Fibroblast of lung (primary cell): ENCODE data around the gene SBSN. TPM values are rescaled to one million over a fixed set of nuclear protein-coding genes. Genes with fewer than 3 reads are reported as not detected.

Source experiments
- DNase-seq, 2 donors: peaks; one replicate each; pipeline versions ENCODE4 v3.0.0 to v3.0.0-alpha.2; 2010; ENCODE audit warnings: low read depth in 2 of 2
- H2AFZ ChIP-seq: 2 replicates; pipeline ENCODE4 v1.5.1; 2012; ENCODE audit warnings: low read length, control low read depth, inconsistent platforms
- H3K27ac ChIP-seq: 2 replicates; pipeline ENCODE4 v1.5.1; 2011; ENCODE audit warnings: low read length, control low read depth; ENCODE audit not compliant: insufficient read depth
- H3K27me3 ChIP-seq: 2 replicates; pipeline ENCODE4 v1.5.1; 2011; ENCODE audit warnings: mild to moderate bottlenecking, low read length; ENCODE audit not compliant: control insufficient read depth, insufficient read depth
- H3K36me3 ChIP-seq: 2 replicates; pipeline ENCODE4 v1.5.1; 2011; ENCODE audit warnings: low read length; ENCODE audit not compliant: control insufficient read depth, insufficient read depth
- H3K4me1 ChIP-seq: 2 replicates; pipeline ENCODE4 v1.5.1; 2011; ENCODE audit warnings: low read length; ENCODE audit not compliant: control insufficient read depth, insufficient read depth; ENCODE audit errors: extremely low read depth
- H3K4me2 ChIP-seq: 2 replicates; pipeline ENCODE4 v1.5.1; 2011; ENCODE audit warnings: low read length, control low read depth; ENCODE audit not compliant: insufficient read depth; ENCODE audit errors: extremely low read depth
- H3K4me3 ChIP-seq, 4 experiments: fragments of 200-600 bp in 1 of 4; sonication (generic) in 1 of 4; replicated peaks in 1 of 4; 2 replicates each; pipeline ENCODE4 v1.5.1; 2011 to 2016; ENCODE audit warnings: low read length in 4 of 4, low read depth in 3 of 4, mild to moderate bottlenecking in 3 of 4, control low read depth in 2 of 4, inconsistent platforms in 1 of 4, mixed read lengths in 1 of 4; ENCODE audit not compliant: insufficient read depth in 1 of 4; ENCODE audit errors: control extremely low read depth in 1 of 4
- H3K79me2 ChIP-seq: 2 replicates; pipeline ENCODE4 v1.5.1; 2012; ENCODE audit warnings: mild to moderate bottlenecking, low read length, inconsistent platforms; ENCODE audit not compliant: control insufficient read depth, insufficient read depth
- H3K9ac ChIP-seq: 2 replicates; pipeline ENCODE4 v1.5.1; 2011; ENCODE audit warnings: mild to moderate bottlenecking, low read length, control low read depth; ENCODE audit not compliant: insufficient read depth
- H3K9me3 ChIP-seq: 2 replicates; pipeline ENCODE4 v1.5.1; 2012; ENCODE audit warnings: low read depth, low read length; ENCODE audit not compliant: control insufficient read depth, insufficient read depth
- H4K20me1 ChIP-seq: 2 replicates; pipeline ENCODE4 v1.5.1; 2011; ENCODE audit warnings: low read length; ENCODE audit not compliant: control insufficient read depth, insufficient read depth; ENCODE audit errors: extremely low read depth
- EZH2 ChIP-seq: IDR thresholded peaks from 2 replicates; pipeline ENCODE4 v1.5.1; 2012; ENCODE audit warnings: low read length, control low read depth, mild to moderate bottlenecking; ENCODE audit errors: missing control alignments
- polyA plus RNA-seq, 2 donors: library from polyadenylated mRNA; depleted of rRNA in 1 of 2; stranded (reverse) in 1 of 2; unstranded in 1 of 2; fragments of >200 nt; gene quantifications; 2 replicates each; pipeline ENCODE4 v1.2.1, GENCODE V29; 2011 to 2012; ENCODE audit warnings: missing spikeins in 1 of 2
- total RNA-seq: library from RNA; depleted of rRNA; stranded (reverse); fragments of >200 nt; gene quantifications from 2 replicates; pipeline ENCODE4 v1.2.1, GENCODE V29; 2014
- TF ChIP-seq, protein P1 (sequence below), 2 donors: IDR thresholded peaks in 1 of 2; conservative IDR thresholded peaks in 1 of 2; 1 replicate in 1 of 2; 2 replicates in 1 of 2; pipeline ENCODE4 v1.5.1; 2011 to 2012; ENCODE audit warnings: low read length in 2 of 2, control low read depth in 1 of 2, inconsistent platforms in 1 of 2, low read depth in 1 of 2, mild to moderate bottlenecking in 1 of 2

Gene SBSN
- total and polyA plus RNA-seq, 2 donors (not counting 1 experiment from before 2014, with no cell fraction given): 1.6 to 4.1 TPM

DNA sequence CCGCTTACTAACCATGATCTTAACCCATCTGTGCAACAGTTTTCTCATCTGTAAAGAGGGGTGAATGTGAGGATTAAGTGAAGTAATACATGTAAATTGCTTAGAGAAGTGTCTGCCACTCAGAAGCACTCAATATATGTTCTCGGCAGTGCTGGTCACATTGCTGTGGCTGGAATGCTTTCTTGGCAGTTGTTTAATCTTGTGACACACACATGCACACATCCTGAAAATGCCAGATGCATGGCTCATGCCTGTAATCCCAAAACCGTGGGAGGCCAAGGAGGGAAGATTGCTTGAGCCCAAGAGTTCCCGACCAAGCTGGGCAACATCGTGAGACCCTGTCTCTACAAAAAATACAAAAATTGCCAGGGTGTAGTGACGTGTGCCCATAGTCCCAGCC, 9.8 kb downstream of the SBSN start:
- no peaks in the 10 kb centered on the region for H3K36me3 ChIP-seq
- TF ChIP-seq, protein P1, sequence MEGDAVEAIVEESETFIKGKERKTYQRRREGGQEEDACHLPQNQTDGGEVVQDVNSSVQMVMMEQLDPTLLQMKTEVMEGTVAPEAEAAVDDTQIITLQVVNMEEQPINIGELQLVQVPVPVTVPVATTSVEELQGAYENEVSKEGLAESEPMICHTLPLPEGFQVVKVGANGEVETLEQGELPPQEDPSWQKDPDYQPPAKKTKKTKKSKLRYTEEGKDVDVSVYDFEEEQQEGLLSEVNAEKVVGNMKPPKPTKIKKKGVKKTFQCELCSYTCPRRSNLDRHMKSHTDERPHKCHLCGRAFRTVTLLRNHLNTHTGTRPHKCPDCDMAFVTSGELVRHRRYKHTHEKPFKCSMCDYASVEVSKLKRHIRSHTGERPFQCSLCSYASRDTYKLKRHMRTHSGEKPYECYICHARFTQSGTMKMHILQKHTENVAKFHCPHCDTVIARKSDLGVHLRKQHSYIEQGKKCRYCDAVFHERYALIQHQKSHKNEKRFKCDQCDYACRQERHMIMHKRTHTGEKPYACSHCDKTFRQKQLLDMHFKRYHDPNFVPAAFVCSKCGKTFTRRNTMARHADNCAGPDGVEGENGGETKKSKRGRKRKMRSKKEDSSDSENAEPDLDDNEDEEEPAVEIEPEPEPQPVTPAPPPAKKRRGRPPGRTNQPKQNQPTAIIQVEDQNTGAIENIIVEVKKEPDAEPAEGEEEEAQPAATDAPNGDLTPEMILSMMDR (conservative IDR thresholded peaks at IDR 0.05 in 1 of 2, IDR thresholded peaks at IDR 0.05 in 1 of 2; ENCODE audit: low read depth in 1 of 2, low read length in 2 of 2): no peak
- TF ChIP-seq EZH2: no peak
- H3K27me3 ChIP-seq: no peaks in the 10 kb centered on the region
- no peak overlapping the region for H3K4me2 ChIP-seq
- H3K79me2 ChIP-seq: no peaks in the 10 kb centered on the region
- no peak overlapping the region for H3K9ac ChIP-seq
- H4K20me1 ChIP-seq: no peaks in the 10 kb centered on the region
- H3K27ac ChIP-seq: peak overlapping the region; percentile 53
- no peak overlapping the region for H2AFZ ChIP-seq
- H3K4me3 ChIP-seq: no peak overlapping the region
- peaks cover 11% of the 10 kb centered on the region for H3K4me1 ChIP-seq
- peak; percentile 92 for DNase-seq
- no peaks in the 10 kb centered on the region for H3K9me3 ChIP-seq

DNA sequence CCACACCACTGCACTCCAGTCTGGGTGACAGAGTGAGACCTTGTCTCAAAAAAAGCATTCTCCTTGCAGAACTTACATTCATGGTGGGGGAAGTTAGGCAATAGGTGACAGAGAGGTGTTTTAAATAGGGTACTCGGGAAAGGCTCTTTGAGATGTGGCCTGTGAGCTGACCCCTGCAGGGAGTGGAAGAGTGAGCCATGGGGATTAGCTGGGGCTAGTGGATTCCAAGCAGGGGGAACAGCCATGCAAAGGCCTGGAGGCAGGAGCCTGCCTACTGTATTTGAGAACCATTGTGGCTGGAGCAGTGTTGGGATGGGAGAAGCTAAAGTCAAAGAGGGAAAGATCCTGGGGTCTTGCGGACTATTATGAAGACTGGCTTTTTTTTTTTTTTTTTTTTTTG, 10.8 kb downstream of the SBSN start:
- peaks cover 11% of the 10 kb centered on the region for H3K4me1 ChIP-seq
- no peaks in the 10 kb centered on the region for H4K20me1 ChIP-seq
- H3K9ac ChIP-seq: no peak overlapping the region
- H3K79me2 ChIP-seq: no peaks in the 10 kb centered on the region
- no peak overlapping the region for H3K4me3 ChIP-seq
- H2AFZ ChIP-seq: no peak overlapping the region
- H3K27me3 ChIP-seq: peaks cover 2% of the 10 kb centered on the region
- no peak overlapping the region for H3K27ac ChIP-seq
- DNase-seq: no peak
- TF ChIP-seq EZH2: no peak
- TF ChIP-seq, protein P1 (conservative IDR thresholded peaks at IDR 0.05 in 1 of 2, IDR thresholded peaks at IDR 0.05 in 1 of 2; ENCODE audit: low read depth in 1 of 2, low read length in 2 of 2): no peak
- H3K36me3 ChIP-seq: no peaks in the 10 kb centered on the region
- H3K9me3 ChIP-seq: no peaks in the 10 kb centered on the region
- H3K4me2 ChIP-seq: no peak overlapping the region

DNA sequence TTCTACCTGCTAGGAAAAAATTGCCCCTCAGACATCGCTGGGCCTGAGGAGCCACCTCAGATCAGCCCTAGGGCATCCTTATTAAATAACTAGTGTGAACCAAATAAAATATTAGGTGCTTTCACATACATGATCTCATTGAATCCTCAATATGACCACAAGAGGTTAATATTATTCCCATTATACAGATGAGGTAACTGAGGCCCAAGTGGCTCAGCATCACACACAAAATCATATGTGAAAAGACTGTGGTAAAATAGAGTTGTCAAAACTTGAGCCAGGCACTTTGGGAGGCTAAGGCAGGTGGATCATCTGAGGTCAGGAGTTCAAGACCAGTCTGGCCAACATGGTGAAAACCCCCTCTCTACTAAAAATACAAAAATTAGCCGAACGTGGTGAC, 11.8 kb downstream of the SBSN start:
- Histone ChIP-seq H3K4me2 (no peak overlapping the region), H3K9ac (no peak overlapping the region), H3K36me3 (no peaks in the 10 kb centered on the region), H3K27ac (no peak overlapping the region), H3K4me3 (no peak overlapping the region), H4K20me1 (no peaks in the 10 kb centered on the region), H3K27me3 (peaks cover 2% of the 10 kb centered on the region), H3K9me3 (no peaks in the 10 kb centered on the region), H3K79me2 (no peaks in the 10 kb centered on the region), H3K4me1 (peaks cover 11% of the 10 kb centered on the region), H2AFZ (no peak overlapping the region)
- DNase-seq: no peak
- TF ChIP-seq, protein P1 (conservative IDR thresholded peaks at IDR 0.05 in 1 of 2, IDR thresholded peaks at IDR 0.05 in 1 of 2; ENCODE audit: low read depth in 1 of 2, low read length in 2 of 2): no peak
- no peak for TF ChIP-seq EZH2
